Measurements from ENCODE around the gene RANBP3.

DNA sequence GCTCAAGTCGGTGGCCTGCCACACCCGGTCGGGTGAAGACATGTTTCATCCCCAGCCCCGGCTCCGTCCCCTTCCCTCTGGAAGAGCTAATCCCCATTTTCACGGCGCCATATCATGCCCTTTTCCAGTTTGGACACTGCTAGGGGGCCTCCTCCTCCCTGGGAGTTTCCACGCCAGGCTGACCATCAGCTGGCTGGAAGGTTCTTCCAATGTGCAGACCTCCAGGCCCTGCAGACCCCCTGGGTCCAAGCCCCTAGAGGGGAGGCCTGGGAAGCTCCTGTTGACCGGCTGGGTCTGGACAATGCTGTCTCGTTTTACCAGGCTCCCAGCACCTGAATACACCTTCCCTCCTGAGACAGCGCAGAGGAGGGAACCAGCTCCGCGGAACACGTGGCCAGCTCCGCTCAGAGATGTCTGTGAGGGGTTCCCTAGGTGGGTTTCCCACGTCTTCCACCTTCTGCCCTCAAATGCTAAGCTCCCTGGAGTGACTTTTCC lies 44.7 kb upstream of the RANBP3 start:
- TF ChIP-seq ZNF274 (IDR thresholded peaks at IDR 0.05; ENCODE audit: low read depth, low read length), result no peak
- TF ChIP-seq SUZ12 (IDR thresholded peaks at IDR 0.05; ENCODE audit: extremely low read depth, insufficient read depth, insufficient read length), result no peak
- TF ChIP-seq YY1 (IDR thresholded peaks at IDR 0.05; ENCODE audit: insufficient read depth, insufficient read length), result no peak

Measured in NT2/D1 (cell line).